HL-60 (cell line): Measurements from ENCODE around the gene FBXO9.

Experiments used
- CTCF ChIP-seq: IDR thresholded peaks from one replicate; pipeline ENCODE4 v1.5.1; 2011; ENCODE audit warnings: low read length, control low read depth, inconsistent platforms; ENCODE audit not compliant: insufficient read depth
- GABPA ChIP-seq: IDR thresholded peaks from 2 replicates; pipeline ENCODE4 v1.6.1; 2012; ENCODE audit warnings: low read depth
- POLR2AphosphoS5 ChIP-seq: IDR thresholded peaks from 2 replicates; pipeline ENCODE4 v1.6.1; 2012; ENCODE audit warnings: low read depth
- SPI1 ChIP-seq: IDR thresholded peaks from 2 replicates; pipeline ENCODE4 v1.6.1; 2012; ENCODE audit warnings: low read depth, mild to moderate bottlenecking, borderline replicate concordance

GRCh38 chr6:53070806-53071205 lies 5.6 kb downstream of the FBXO9 start:
- TF ChIP-seq CTCF (no peak), POLR2AphosphoS5 (no peak), SPI1 (no peak), GABPA (no peak)
